GM21737 (cell line): ENCODE data around the gene JAK1.

Experiments
- ATAC-seq: cut with Tn5 transposase; IDR thresholded peaks from one replicate; pipeline ENCODE4 v1.9.1; 2021; ENCODE audit warnings: mild to moderate bottlenecking, moderate library complexity; ENCODE audit not compliant: unreplicated experiment

Gene JAK1

GRCh38 chr1:64801851-64802523 is 164.4 kb downstream of the JAK1 start:
- no peak for ATAC-seq

GRCh38 chr1:64798872-64799271 is 167.5 kb downstream of the JAK1 start:
- no peak for ATAC-seq

GRCh38 chr1:64790832-64791487 is 175.4 kb downstream of the JAK1 start:
- ATAC-seq: no peak
